Measurements from ENCODE around the gene TMEM41B.

Gene TMEM41B

DNA sequence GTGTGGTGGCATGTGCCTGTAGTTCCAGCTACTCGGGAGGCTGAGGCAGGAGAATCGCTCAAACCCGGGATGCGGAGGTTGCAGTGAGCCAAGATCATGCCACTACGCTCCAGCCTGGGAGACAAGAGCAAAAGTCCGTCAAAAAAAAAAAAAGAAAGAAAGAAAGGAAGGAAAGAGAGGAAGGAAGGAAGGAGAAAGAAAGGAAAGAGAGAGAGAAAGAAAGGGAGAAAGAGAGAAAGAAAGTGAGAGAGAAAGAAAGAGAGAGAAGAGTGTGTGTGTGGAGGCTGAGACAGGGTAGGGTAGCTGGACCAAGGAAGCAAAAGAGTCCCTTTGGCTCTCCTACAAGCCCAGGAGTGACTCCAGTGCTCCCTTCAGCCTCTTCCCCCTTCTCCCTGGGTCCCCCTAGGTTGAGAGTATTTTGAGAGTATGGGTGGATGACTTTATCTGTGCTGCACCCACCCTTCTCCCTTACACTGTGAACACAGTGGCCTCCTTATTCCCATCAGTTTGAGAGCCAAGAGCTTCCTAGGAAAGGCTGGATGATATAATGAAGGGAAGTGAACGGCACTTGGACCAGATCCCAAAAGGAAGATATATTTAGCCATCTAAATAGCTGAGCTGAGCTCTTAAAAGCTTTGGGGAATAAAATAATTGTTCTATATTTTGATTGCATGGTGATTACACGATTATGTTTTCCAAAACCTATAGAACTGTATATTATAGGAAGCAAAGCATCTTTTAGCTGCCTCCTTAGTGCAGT, 39.7 kb downstream of the TMEM41B start:
- H3K4me3 ChIP-seq (ENCODE audit: low read depth, low read length) = no peak overlapping the region
- TF ChIP-seq, protein P1, sequence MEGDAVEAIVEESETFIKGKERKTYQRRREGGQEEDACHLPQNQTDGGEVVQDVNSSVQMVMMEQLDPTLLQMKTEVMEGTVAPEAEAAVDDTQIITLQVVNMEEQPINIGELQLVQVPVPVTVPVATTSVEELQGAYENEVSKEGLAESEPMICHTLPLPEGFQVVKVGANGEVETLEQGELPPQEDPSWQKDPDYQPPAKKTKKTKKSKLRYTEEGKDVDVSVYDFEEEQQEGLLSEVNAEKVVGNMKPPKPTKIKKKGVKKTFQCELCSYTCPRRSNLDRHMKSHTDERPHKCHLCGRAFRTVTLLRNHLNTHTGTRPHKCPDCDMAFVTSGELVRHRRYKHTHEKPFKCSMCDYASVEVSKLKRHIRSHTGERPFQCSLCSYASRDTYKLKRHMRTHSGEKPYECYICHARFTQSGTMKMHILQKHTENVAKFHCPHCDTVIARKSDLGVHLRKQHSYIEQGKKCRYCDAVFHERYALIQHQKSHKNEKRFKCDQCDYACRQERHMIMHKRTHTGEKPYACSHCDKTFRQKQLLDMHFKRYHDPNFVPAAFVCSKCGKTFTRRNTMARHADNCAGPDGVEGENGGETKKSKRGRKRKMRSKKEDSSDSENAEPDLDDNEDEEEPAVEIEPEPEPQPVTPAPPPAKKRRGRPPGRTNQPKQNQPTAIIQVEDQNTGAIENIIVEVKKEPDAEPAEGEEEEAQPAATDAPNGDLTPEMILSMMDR (IDR thresholded peaks at IDR 0.05; ENCODE audit: insufficient read depth, low read depth, low read length, missing control alignments) = no peak
- no peak for DNase-seq (ENCODE audit: low read depth)

- no peak overlapping the region for H3K4me3 ChIP-seq (ENCODE audit: low read depth, low read length)
- no peak for DNase-seq (ENCODE audit: low read depth)
- TF ChIP-seq, protein P1 (IDR thresholded peaks at IDR 0.05; ENCODE audit: insufficient read depth, low read depth, low read length, missing control alignments) = no peak
Measured at GRCh38 chr11:9273376-9274336, 40.7 kb downstream of the TMEM41B start.

- TF ChIP-seq, protein P1 (IDR thresholded peaks at IDR 0.05; ENCODE audit: insufficient read depth, low read depth, low read length, missing control alignments) = no peak
- no peak for DNase-seq (ENCODE audit: low read depth)
- H3K4me3 ChIP-seq (ENCODE audit: low read depth, low read length) = no peak overlapping the region
Measured at GRCh38 chr11:9269492-9270013, 44.8 kb downstream of the TMEM41B start.

DNA sequence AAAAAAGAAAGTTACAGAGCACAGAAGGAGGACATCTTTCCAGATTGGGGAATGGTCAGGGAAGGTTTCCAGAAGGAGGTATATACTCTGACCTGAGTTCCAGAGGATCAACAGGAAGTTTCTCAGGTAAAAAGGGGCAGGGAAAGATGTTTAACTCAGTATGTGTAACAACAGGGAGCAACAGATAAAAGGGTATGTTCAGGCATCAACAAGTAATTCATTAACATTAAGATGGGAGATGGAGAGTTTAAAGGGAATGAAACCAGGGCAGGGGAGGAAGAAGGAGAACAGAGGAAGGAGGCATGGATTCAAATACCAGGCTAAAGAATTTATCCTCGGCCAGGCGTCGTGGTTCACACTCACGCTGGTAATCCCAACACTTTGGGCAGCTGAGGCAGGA, 46.7 kb downstream of the TMEM41B start:
- no peak overlapping the region for H3K4me3 ChIP-seq (ENCODE audit: low read depth, low read length)
- DNase-seq (ENCODE audit: low read depth) = no peak
- TF ChIP-seq, protein P1 (IDR thresholded peaks at IDR 0.05; ENCODE audit: insufficient read depth, low read depth, low read length, missing control alignments) = no peak

- H3K4me3 ChIP-seq (ENCODE audit: low read depth, low read length) = no peak overlapping the region
- no peak for DNase-seq (ENCODE audit: low read depth)
- TF ChIP-seq, protein P1 (IDR thresholded peaks at IDR 0.05; ENCODE audit: insufficient read depth, low read depth, low read length, missing control alignments) = no peak
Measured at GRCh38 chr11:9266926-9267325, 47.5 kb downstream of the TMEM41B start.

DNA sequence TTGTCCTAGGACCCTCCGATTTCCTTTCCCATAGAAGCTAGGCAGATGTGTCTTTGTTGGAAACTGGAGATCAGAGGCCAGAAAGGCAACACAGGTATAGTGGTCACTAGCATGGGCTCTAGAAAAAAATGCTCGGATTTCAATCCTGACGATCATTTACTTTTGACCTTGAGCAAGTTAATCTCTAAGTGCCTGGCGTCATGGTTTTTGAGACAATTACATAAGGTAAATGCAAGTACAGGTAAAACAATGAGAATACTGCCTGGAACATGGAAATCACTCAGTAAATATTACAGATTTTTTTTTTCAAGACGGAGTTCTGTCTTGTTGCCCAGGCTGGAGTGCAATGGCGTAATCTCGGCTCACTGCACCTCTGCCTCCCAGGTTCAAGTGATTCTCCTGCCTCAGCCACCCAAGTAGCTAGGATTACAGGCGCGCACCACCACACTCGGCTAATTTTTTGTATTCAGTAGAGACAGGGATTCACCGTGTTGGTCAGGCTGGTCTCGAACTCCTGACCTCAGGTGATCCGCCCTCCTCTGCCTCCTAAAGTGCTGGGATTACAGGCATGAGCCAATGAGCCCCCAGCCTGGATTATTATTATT, 48.2 kb downstream of the TMEM41B start:
- TF ChIP-seq, protein P1 (IDR thresholded peaks at IDR 0.05; ENCODE audit: insufficient read depth, low read depth, low read length, missing control alignments) = no peak
- no peak for DNase-seq (ENCODE audit: low read depth)
- H3K4me3 ChIP-seq (ENCODE audit: low read depth, low read length) = no peak overlapping the region

All from GM12865 (cell line).